Fibroblast of mammary gland (primary cell): ENCODE results near the gene SH2D1A.

Experiments used
- DNase-seq: peaks from one replicate; pipeline ENCODE4 v3.0.0-alpha.2; 2010; ENCODE audit warnings: low read depth
- H3K4me3 ChIP-seq: 2 replicates; pipeline ENCODE4 v1.5.1; 2011; ENCODE audit warnings: low read depth, mild to moderate bottlenecking, low read length, moderate library complexity; ENCODE audit not compliant: control insufficient read depth
- TF ChIP-seq, protein P1 (sequence below): conservative IDR thresholded peaks from 2 replicates; pipeline ENCODE4 v1.5.1; 2011; ENCODE audit warnings: low read depth, low read length, inconsistent platforms; ENCODE audit not compliant: control insufficient read depth, insufficient read depth

The SH2D1A gene

DNA sequence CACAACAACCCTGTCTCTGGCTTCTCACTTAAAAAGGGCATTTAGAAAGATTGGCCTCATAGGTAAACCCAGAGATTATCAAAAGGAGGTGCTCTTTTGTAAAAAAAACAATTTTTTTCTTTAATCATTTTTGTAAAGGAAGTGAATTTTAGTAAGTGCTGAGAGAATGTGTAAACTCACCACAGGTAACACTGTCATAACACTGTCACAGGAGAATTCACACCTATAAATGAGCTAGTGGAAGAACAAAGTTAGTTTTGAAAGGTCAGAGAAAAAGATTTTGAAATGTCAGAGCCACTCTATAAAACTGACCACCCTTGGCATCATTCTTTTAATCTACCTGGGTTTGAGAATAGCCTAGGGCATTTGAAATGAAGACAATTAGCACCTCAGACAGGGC is 3.3 kb upstream of the SH2D1A start:
- no peak overlapping the region for H3K4me3 ChIP-seq
- TF ChIP-seq, protein P1, sequence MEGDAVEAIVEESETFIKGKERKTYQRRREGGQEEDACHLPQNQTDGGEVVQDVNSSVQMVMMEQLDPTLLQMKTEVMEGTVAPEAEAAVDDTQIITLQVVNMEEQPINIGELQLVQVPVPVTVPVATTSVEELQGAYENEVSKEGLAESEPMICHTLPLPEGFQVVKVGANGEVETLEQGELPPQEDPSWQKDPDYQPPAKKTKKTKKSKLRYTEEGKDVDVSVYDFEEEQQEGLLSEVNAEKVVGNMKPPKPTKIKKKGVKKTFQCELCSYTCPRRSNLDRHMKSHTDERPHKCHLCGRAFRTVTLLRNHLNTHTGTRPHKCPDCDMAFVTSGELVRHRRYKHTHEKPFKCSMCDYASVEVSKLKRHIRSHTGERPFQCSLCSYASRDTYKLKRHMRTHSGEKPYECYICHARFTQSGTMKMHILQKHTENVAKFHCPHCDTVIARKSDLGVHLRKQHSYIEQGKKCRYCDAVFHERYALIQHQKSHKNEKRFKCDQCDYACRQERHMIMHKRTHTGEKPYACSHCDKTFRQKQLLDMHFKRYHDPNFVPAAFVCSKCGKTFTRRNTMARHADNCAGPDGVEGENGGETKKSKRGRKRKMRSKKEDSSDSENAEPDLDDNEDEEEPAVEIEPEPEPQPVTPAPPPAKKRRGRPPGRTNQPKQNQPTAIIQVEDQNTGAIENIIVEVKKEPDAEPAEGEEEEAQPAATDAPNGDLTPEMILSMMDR: no peak
- DNase-seq: no peak

DNA sequence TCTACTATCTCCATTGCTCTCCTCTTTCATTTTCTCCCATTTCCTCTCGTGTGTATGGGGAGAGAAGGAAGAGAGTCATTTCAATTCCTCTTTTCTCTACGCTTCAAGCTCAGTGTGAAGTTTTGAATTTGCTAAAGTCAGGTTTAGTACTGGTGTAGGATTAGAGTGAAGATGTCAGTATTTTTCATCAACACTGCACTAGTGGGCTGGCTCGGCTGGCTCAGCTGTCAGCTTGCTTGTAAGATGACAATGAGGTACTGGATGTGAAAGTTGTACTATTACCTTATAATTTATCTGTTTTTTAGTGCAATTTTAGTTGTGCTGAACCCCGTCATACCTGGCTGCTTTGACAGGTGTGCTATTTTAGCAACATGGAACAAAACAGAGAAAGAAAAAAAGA is 2.1 kb upstream of the SH2D1A start:
- TF ChIP-seq, protein P1: no peak
- no peak for DNase-seq
- H3K4me3 ChIP-seq: no peak overlapping the region

DNA sequence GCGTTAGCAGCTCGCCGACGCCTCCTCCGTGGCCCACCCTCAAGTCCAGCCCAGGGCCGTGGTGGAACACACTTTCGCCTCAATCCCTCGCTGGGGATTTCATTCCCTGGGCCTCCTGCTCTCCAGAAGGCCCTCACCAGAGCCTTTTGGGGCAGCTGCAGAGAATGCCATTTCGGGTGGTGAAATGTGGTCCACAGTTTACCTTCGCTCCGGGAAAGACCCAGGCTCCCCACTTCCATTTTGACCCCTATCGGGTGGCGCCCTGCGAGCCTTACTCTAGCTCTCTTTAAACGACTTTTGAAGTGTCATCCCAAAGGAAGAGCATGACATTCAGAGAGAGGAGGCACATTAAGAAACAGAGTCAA is 496 bp downstream of the SH2D1A start:
- TF ChIP-seq, protein P1: no peak
- no peak overlapping the region for H3K4me3 ChIP-seq
- DNase-seq: no peak

DNA sequence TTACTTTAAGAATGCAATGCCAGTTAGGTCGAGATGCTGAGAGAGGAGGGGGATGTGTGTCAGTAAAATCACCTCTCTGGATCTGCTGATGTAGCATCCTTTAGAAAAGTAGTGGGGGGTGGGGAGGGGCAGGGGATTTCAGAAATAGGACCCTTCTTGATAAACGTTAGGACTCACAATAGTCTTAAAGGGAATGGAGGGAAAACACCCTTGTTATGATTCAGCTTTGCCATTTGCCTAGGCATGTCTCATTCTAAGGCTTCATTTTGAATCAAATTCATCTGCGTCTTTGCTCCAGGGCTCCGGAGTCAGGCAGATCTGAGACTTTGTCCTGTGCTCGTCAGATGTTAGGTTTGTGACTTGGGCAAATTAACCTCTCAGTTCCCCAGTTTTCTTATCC is 879 bp downstream of the SH2D1A start:
- H3K4me3 ChIP-seq: no peak overlapping the region
- TF ChIP-seq, protein P1: no peak
- DNase-seq: no peak

DNA sequence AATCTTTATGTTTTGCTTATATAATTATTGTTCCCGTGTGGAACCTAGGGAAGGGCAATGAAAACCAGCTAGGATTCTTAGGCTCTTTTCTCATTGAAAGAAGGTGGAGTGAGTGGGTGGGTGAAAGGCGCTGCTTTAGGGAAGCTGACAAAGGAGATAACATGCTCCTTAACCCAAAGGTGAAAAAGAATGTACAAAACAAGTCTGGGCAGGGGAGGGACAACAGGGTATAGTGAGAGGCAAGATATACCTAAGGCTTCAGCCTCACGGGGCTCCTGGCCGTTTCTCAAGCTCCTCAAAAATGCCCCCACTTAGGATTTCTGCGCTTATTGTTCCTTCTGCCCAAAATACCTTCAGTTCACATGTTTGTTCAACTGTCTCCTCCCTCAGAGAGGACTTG is 1.8 kb downstream of the SH2D1A start:
- no peak overlapping the region for H3K4me3 ChIP-seq
- TF ChIP-seq, protein P1: no peak
- no peak for DNase-seq

- no peak overlapping the region for H3K4me3 ChIP-seq
- TF ChIP-seq, protein P1: no peak
- DNase-seq: no peak
Observed at GRCh38 chrX:124348885-124349453, 2.6 kb downstream of the SH2D1A start.

- TF ChIP-seq, protein P1: no peak
Observed at GRCh38 chrX:124354648-124355047, 8.3 kb downstream of the SH2D1A start.

More at GRCh38 chrX:124354648-124355047, 8.3 kb downstream of the SH2D1A start:
- H3K4me3 ChIP-seq: no peak overlapping the region
- DNase-seq: no peak
